Thyroid gland (tissue), 4 donors: ENCODE measurements around the gene BCAS3.

Source experiments
- CTCF ChIP-seq, 6 experiments: fragments of 200-600 bp in 3 of 6; fragments of 450-650 bp in 3 of 6; sonication (generic) in 3 of 6; IDR thresholded peaks; one replicate each; pipeline ENCODE4 v1.5.1; 2016 to 2019; ENCODE audit warnings: antibody characterized with exemption in 6 of 6, mild to moderate bottlenecking in 2 of 6, inconsistent platforms in 1 of 6, moderate library complexity in 1 of 6
- POLR2A ChIP-seq, 2 donors: fragments of 450-650 bp; IDR thresholded peaks; one replicate each; pipeline ENCODE4 v1.6.1; 2017; ENCODE audit warnings: antibody characterized with exemption in 2 of 2, mild to moderate bottlenecking in 2 of 2, moderate library complexity in 1 of 2

- TF ChIP-seq CTCF (IDR thresholded peaks at IDR 0.05) (no peak), POLR2A (IDR thresholded peaks at IDR 0.05) (no peak)
These were observed 737.2 kb downstream of the BCAS3 start for GRCh38 chr17:61414936-61415251.
